ENCODE data around the gene PRKCE.

PRKCE gene

DNA sequence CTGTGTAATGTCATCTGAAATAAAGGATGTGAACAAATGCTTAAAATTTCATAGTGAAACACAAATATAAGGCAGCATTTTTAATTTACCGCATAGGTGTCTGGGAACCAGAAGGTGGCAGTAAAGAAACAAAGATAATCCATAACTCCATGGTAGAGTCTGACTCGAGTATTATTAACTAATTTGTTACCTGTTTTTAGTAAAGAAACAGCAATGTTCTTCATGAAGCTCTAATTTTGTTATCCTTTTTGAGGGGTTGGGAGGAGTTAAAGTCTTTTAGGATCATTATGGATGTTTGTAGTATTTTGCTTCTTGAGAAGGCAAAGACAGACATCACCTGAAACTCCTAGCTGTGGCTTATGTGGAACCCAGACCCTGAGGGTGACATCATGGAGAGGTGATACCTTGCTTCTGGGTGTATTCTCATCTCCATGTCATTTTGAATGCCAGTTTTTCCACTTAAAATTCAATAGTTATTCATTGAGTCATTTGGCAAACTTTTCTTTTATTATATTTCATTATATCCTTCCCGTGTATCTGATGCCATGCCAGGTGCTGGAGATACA, 359.5 kb downstream of the PRKCE start:
- H3K9me3 ChIP-seq (ENCODE audit: control insufficient read depth in 1 of 2, low read length in 2 of 2), result no peaks in the 10 kb centered on the region
- H3K27me3 ChIP-seq (ENCODE audit: low read depth, low read length), result no peaks in the 10 kb centered on the region
- H3K36me3 ChIP-seq (ENCODE audit: control insufficient read depth in 1 of 2, insufficient read depth in 2 of 2, low read length in 2 of 2), result peaks cover 21 to 28% of the 10 kb centered on the region in 2 donors
- no peaks in the 10 kb centered on the region for H3K4me1 ChIP-seq (ENCODE audit: control insufficient read depth in 1 of 2, insufficient read depth in 2 of 2, low read length in 2 of 2)
- H3K4me3 ChIP-seq (ENCODE audit: low read depth in 1 of 2, low read length in 2 of 2), result no peak overlapping the region
- no peak overlapping the region for H3K27ac ChIP-seq (ENCODE audit: low read length)

DNA sequence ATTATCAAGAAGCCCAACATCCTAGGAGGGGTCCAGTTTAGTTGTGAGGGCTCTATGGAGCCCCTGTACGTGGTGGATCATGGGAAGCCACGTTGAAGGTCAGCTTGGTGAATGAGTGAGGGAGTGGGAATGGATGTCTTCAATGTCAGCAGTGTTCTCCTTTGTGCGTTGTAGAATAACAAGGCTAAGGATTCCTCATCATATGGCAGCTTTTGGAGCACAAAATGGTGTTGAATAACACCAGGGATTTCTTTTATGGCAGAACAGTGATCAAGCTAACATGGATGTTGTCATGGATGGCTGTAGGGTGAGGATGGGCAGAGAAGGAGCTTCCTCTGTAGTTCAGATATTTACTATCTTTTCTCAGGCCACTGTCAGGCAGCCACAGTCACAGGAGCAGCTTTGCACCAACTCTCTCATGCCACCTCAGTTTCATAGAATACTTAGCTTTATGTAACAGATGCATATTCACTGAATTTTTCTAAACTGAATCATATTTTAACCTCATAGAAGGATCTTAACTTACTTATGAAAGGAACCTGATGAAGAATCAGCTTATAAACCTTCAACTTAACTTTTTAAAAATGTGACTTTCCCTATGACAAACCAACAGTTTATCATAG, 361.3 kb downstream of the PRKCE start:
- H3K9me3 ChIP-seq (ENCODE audit: control insufficient read depth in 1 of 2, low read length in 2 of 2), result no peaks in the 10 kb centered on the region
- no peaks in the 10 kb centered on the region for H3K27me3 ChIP-seq (ENCODE audit: low read depth, low read length)
- H3K36me3 ChIP-seq (ENCODE audit: control insufficient read depth in 1 of 2, insufficient read depth in 2 of 2, low read length in 2 of 2), result peaks cover 16 to 18% of the 10 kb centered on the region in 2 donors
- H3K4me3 ChIP-seq (ENCODE audit: low read depth in 1 of 2, low read length in 2 of 2), result no peak overlapping the region
- no peak overlapping the region for H3K27ac ChIP-seq (ENCODE audit: low read length)
- H3K4me1 ChIP-seq (ENCODE audit: control insufficient read depth in 1 of 2, insufficient read depth in 2 of 2, low read length in 2 of 2), result no peaks in the 10 kb centered on the region

DNA sequence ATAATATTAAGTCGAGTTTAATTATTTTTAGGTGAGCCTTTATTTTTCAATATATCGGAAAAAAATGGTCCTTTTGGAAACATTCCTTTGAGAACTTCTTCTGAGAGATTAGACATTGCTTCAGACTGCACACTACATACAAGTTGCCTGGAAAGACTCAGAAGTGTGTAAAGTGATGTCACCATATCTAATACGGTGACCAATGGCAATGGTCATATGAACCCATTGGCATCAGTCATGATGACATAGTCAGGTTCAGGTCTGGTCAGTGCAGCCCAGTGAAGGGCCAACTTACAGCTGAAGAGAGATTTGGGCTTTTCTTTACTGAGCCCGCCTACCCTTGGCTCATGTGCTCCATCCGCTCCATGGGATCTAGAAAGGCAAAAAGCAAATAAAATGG, 362.3 kb downstream of the PRKCE start:
- H3K9me3 ChIP-seq (ENCODE audit: control insufficient read depth in 1 of 2, low read length in 2 of 2), result no peaks in the 10 kb centered on the region
- no peak overlapping the region for H3K27ac ChIP-seq (ENCODE audit: low read length)
- no peaks in the 10 kb centered on the region for H3K27me3 ChIP-seq (ENCODE audit: low read depth, low read length)
- H3K36me3 ChIP-seq (ENCODE audit: control insufficient read depth in 1 of 2, insufficient read depth in 2 of 2, low read length in 2 of 2), result peaks cover 8 to 11% of the 10 kb centered on the region in 2 donors
- no peak overlapping the region for H3K4me3 ChIP-seq (ENCODE audit: low read depth in 1 of 2, low read length in 2 of 2)
- no peaks in the 10 kb centered on the region for H3K4me1 ChIP-seq (ENCODE audit: control insufficient read depth in 1 of 2, insufficient read depth in 2 of 2, low read length in 2 of 2)

DNA sequence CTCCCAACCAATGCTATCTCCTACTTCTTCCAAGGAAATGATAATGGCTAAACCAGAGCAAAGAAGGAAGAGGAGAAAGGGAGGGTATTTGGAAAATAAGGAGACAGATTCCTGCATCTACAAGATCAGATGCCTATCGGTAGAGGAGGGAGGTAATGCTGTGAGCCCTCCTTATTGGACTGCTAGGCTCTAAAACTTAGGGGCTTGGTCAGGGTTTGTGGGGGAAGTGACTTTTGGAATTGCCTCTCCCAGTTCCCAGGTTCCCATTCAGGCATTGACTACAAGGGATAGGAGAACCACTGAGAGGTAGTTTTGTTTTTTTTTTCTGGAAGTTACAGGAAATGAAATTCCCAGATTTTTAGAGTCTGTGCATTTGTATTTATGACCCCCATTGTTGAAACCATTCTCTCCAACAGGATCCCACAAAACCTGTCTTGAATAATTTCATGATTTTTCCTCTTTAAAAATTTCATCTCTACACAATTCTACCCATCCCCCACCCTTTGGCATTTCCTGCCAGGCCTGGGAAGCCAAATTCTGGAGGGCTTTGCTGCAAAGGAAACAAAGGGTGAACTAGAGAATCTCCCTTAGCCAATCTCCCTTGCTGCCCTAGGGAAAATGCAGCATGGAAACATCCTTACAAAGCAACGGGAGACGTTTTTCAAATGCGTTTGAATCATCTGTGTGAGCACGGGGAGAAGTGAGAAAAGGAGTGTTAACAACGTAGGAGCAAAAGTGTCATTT, 363.6 kb downstream of the PRKCE start:
- no peak overlapping the region for H3K4me3 ChIP-seq (ENCODE audit: low read depth in 1 of 2, low read length in 2 of 2)
- no peaks in the 10 kb centered on the region for H3K9me3 ChIP-seq (ENCODE audit: control insufficient read depth in 1 of 2, low read length in 2 of 2)
- no peaks in the 10 kb centered on the region for H3K4me1 ChIP-seq (ENCODE audit: control insufficient read depth in 1 of 2, insufficient read depth in 2 of 2, low read length in 2 of 2)
- H3K27ac ChIP-seq (ENCODE audit: low read length), result no peak overlapping the region
- peaks cover 5 to 11% of the 10 kb centered on the region in 2 donors for H3K36me3 ChIP-seq (ENCODE audit: control insufficient read depth in 1 of 2, insufficient read depth in 2 of 2, low read length in 2 of 2)
- no peaks in the 10 kb centered on the region for H3K27me3 ChIP-seq (ENCODE audit: low read depth, low read length)

DNA sequence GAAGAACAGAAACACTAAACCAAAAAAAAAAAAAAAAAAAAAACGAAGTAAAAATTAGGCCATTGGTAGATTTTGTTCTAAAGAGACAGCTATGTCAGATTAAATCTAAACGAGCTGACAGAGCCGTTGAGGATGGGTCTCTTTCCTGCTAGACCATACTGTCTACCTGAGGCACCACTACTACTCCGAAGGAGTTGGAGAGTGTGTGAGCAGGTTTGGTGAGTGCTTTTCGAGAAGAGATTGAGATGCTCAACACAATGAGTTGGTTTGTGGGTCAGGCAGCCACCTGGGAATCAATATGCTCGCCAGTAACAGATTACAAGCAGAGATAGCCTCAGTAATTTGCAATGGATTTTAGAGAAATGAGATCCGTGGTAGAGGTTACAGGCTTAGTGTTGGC, 364.2 kb downstream of the PRKCE start:
- peaks cover 5 to 11% of the 10 kb centered on the region in 2 donors for H3K36me3 ChIP-seq (ENCODE audit: control insufficient read depth in 1 of 2, insufficient read depth in 2 of 2, low read length in 2 of 2)
- H3K4me1 ChIP-seq (ENCODE audit: control insufficient read depth in 1 of 2, insufficient read depth in 2 of 2, low read length in 2 of 2), result no peaks in the 10 kb centered on the region
- H3K9me3 ChIP-seq (ENCODE audit: control insufficient read depth in 1 of 2, low read length in 2 of 2), result no peaks in the 10 kb centered on the region
- H3K27ac ChIP-seq (ENCODE audit: low read length), result no peak overlapping the region
- H3K4me3 ChIP-seq (ENCODE audit: low read depth in 1 of 2, low read length in 2 of 2), result no peak overlapping the region
- no peaks in the 10 kb centered on the region for H3K27me3 ChIP-seq (ENCODE audit: low read depth, low read length)

DNA sequence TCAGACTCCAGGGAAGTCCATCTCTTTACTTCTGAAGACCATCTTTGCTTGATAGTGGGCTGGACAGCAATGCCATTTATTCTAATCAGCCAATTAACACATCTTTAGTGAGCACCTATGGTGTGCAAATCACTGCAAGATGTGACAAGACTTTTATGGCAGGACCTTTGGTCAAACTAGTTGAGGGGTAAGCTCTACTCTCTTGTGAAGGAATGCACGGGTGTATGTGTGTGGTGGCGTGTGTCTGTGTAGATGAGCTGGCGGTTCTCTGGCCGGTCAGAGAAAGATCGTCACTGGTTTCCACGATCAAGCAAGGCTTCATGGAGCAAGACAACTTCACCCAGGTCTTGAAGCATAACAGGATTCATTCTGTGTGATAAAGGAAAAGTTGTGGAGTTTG, 364.6 kb downstream of the PRKCE start:
- Histone ChIP-seq H3K36me3 (ENCODE audit: control insufficient read depth in 1 of 2, insufficient read depth in 2 of 2, low read length in 2 of 2) (peaks cover 5 to 11% of the 10 kb centered on the region in 2 donors), H3K4me1 (ENCODE audit: control insufficient read depth in 1 of 2, insufficient read depth in 2 of 2, low read length in 2 of 2) (no peaks in the 10 kb centered on the region), H3K4me3 (ENCODE audit: low read depth in 1 of 2, low read length in 2 of 2) (no peak overlapping the region), H3K9me3 (ENCODE audit: control insufficient read depth in 1 of 2, low read length in 2 of 2) (no peaks in the 10 kb centered on the region), H3K27ac (ENCODE audit: low read length) (no peak overlapping the region), H3K27me3 (ENCODE audit: low read depth, low read length) (no peaks in the 10 kb centered on the region)

DNA sequence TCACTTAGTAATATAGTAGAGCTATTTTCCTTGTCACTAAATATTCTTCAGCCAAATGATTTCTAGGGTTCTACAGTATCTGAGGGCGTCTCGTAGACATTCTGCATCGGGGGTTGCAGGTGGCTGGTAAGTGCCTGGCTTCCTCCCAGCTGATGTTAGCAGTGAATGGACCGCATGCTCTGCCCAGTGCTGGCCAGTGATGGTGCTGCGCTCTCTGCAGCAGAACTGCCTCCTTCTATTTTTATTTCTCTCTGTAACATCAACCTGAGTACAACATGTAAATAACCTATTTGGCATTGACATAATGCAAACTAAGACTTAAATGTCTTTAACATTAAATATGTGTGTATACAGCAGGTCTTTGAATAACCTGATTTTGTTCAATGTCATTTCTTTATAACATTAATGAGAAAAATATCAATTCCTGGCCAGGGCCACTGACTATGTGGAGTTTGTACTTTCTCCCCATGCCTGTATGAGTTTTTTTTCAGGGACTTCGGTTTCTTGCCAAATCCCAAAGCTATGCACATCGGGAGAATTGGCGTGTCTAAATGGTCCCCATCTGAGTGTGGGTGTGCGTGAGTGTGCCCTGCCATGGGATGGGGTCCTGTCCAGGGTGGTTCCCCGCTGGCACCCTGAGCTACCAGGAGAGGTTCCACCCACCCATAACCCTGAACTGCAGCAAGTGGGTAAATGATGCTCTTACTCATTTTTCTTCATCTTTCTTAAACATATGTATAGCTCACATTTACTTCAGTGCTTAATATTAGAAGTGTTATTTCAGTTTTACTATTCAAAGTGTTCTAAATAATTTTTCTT, 367.5 kb downstream of the PRKCE start:
- no peaks in the 10 kb centered on the region for H3K4me1 ChIP-seq (ENCODE audit: control insufficient read depth in 1 of 2, insufficient read depth in 2 of 2, low read length in 2 of 2)
- H3K27me3 ChIP-seq (ENCODE audit: low read depth, low read length), result no peaks in the 10 kb centered on the region

DNA sequence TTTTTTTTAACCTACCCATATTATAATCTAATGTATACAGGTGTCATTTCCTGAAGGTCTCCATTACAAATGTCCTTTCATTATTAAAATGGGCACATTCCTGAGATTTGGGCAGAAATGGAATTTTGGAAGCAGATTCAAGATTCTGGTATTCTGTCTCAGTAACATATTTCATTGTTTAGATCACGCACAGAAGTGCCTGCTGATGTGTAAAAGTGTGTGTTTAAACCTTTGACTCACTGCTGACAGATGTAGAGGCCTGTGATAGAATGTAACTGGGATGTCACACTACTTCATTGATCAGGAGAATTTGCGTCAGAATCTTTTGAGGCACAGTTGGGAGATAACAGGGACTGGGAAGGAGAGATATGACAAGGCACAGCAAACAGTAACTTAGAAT, 368.9 kb downstream of the PRKCE start:
- H3K27me3 ChIP-seq (ENCODE audit: low read depth, low read length), result no peaks in the 10 kb centered on the region
- no peak overlapping the region for H3K4me3 ChIP-seq (ENCODE audit: low read depth in 1 of 2, low read length in 2 of 2)
- no peaks in the 10 kb centered on the region for H3K9me3 ChIP-seq (ENCODE audit: control insufficient read depth in 1 of 2, low read length in 2 of 2)
- peaks cover 0 to 4% of the 10 kb centered on the region in 2 donors for H3K36me3 ChIP-seq (ENCODE audit: control insufficient read depth in 1 of 2, insufficient read depth in 2 of 2, low read length in 2 of 2)
- no peaks in the 10 kb centered on the region for H3K4me1 ChIP-seq (ENCODE audit: control insufficient read depth in 1 of 2, insufficient read depth in 2 of 2, low read length in 2 of 2)
- H3K27ac ChIP-seq (ENCODE audit: low read length), result no peak overlapping the region

More for the DNA sequence above, 367.5 kb downstream of the PRKCE start:
- Histone ChIP-seq H3K36me3 (ENCODE audit: control insufficient read depth in 1 of 2, insufficient read depth in 2 of 2, low read length in 2 of 2) (peaks cover under 1 to 4% of the 10 kb centered on the region in 2 donors), H3K4me3 (ENCODE audit: low read depth in 1 of 2, low read length in 2 of 2) (no peak overlapping the region), H3K27ac (ENCODE audit: low read length) (no peak overlapping the region), H3K9me3 (ENCODE audit: control insufficient read depth in 1 of 2, low read length in 2 of 2) (no peaks in the 10 kb centered on the region)

DNA sequence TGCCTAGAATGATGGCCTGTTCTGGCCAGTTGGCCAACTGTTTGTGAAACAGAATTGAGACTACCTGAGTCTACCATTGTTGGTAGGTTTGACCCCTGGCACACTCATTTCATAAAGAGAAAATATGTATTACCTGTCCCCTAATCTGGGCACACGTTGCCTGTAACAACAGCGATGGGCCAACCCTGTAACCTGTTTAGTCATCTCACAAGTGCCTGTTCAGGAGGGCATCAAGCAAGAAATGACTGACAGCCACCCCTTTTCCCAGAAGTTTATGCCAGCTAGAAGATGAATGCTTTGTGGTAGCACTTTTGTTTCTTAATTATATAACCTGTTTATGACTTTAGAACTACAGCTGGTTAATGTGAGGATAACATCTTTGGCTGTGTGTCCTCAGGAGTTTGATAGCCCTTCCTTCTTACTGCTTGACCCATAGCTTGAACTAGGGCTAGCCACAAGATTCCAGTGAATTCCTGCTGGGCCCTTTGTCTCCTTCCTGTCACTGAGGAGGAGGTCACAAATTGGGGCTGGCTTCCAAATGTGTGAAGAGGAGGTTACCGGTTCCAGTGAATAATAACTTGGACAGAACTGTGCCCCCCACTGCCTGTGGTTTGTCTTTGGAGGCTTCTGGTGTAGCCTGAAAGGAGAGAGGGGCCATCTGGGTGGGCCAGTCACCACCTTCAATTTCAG, 371.8 kb downstream of the PRKCE start:
- Histone ChIP-seq H3K4me1 (ENCODE audit: control insufficient read depth in 1 of 2, insufficient read depth in 2 of 2, low read length in 2 of 2) (no peaks in the 10 kb centered on the region), H3K9me3 (ENCODE audit: control insufficient read depth in 1 of 2, low read length in 2 of 2) (no peaks in the 10 kb centered on the region), H3K27ac (ENCODE audit: low read length) (no peak overlapping the region), H3K27me3 (ENCODE audit: low read depth, low read length) (no peaks in the 10 kb centered on the region), H3K36me3 (ENCODE audit: control insufficient read depth in 1 of 2, insufficient read depth in 2 of 2, low read length in 2 of 2) (peaks cover 0 to 4% of the 10 kb centered on the region in 2 donors), H3K4me3 (ENCODE audit: low read depth in 1 of 2, low read length in 2 of 2) (no peak overlapping the region)

DNA sequence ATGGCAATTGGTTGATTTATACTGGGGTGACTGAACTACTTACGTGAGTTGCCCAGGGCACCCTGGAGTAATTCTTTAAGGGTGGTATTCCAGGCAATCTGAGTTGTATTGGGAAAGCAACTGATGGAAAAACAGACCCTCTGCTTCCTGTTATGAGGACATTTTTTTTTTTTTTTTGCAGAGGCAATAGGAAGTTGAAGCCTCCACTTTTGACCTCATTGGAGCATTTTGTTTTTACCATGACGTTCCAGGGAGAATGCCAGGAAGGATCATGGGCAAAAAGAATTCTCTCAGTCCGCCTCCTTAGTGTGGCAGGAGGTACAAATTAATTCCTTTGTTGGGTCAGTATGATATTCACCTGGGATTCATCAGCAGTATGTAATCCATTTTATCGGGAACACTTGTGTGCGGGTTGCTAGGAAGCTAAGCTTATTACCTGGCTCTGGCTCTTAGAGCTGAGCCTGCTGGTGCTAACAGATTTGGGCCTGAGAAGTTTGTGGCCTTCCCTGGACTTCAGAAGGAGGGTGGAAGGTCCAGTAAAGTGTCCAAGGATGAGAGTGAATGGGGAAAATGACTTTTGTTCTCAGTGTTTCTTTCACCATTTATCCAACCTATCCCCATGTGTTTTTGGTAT, 372.8 kb downstream of the PRKCE start:
- H3K36me3 ChIP-seq (ENCODE audit: control insufficient read depth in 1 of 2, insufficient read depth in 2 of 2, low read length in 2 of 2), result peaks cover 0 to 4% of the 10 kb centered on the region in 2 donors
- H3K27me3 ChIP-seq (ENCODE audit: low read depth, low read length), result no peaks in the 10 kb centered on the region
- peaks cover 0 to 2% of the 10 kb centered on the region in 2 donors for H3K4me1 ChIP-seq (ENCODE audit: control insufficient read depth in 1 of 2, insufficient read depth in 2 of 2, low read length in 2 of 2)
- H3K9me3 ChIP-seq (ENCODE audit: control insufficient read depth in 1 of 2, low read length in 2 of 2), result no peaks in the 10 kb centered on the region
- H3K27ac ChIP-seq (ENCODE audit: low read length), result no peak overlapping the region
- no peak overlapping the region for H3K4me3 ChIP-seq (ENCODE audit: low read depth in 1 of 2, low read length in 2 of 2)
